HEK293 (cell line): Measurements from ENCODE around the gene LNP1.
A peak's percentile ranks its signal among the peaks of the same experiment; 100 is the strongest.

Experiments
- CTCF ChIA-PET: fragments of 350-600 bp; formaldehyde crosslinking; extraction: SDS; loops from one replicate; lab custom pipeline; 2021; ENCODE audit warnings: antibody characterized with exemption; lab: Yijun Ruan, JAX
- POLR2A ChIA-PET: fragments of 300-600 bp; formaldehyde crosslinking; extraction: SDS; loops from one replicate; lab custom pipeline; 2020; ENCODE audit warnings: antibody characterized with exemption, inconsistent platforms; lab: Yijun Ruan, JAX
- H3K27ac ChIP-seq: fragments of 200-500 bp; sonication (Bioruptor generic); 2 replicates; pipeline ENCODE4 v1.5.1; 2014; ENCODE audit warnings: low read depth, low read length, control low read depth, inconsistent platforms; ENCODE audit errors: extremely low read depth
- H3K36me3 ChIP-seq, 2 experiments: fragments of 200-500 bp in 1 of 2; sonication (Bioruptor generic) in 1 of 2; 1 replicate in 1 of 2; 2 replicates in 1 of 2; pipeline ENCODE4 v1.5.1; 2014 to 2017; ENCODE audit warnings: inconsistent platforms in 2 of 2, low read length in 2 of 2; ENCODE audit not compliant: control insufficient read depth in 2 of 2, insufficient read depth in 1 of 2
- H3K4me1 ChIP-seq: fragments of 200-500 bp; sonication (Bioruptor generic); 2 replicates; pipeline ENCODE4 v1.5.1; 2014; ENCODE audit warnings: mild to moderate bottlenecking, low read length, inconsistent platforms; ENCODE audit not compliant: control insufficient read depth, insufficient read depth
- H3K4me3 ChIP-seq: 2 replicates; pipeline ENCODE4 v1.5.1; 2011; ENCODE audit warnings: low read depth, mild to moderate bottlenecking, control low read depth, low read length, moderate library complexity
- H3K9me3 ChIP-seq: fragments of 200-500 bp; sonication (Bioruptor generic); 2 replicates; pipeline ENCODE4 v1.5.1; 2014; ENCODE audit warnings: low read depth, low read length, inconsistent platforms; ENCODE audit not compliant: control insufficient read depth, insufficient read depth
- FEZF1 ChIP-seq: fragments of 450-650 bp; formaldehyde crosslinking; IDR thresholded peaks from 2 replicates; pipeline ENCODE4 v1.5.1; 2016; ENCODE audit warnings: missing biosample characterization, missing genetic modification characterization
- KLF10 ChIP-seq: fragments of 450-650 bp; IDR thresholded peaks from 2 replicates; pipeline ENCODE4 v1.5.1; 2018; ENCODE audit warnings: missing biosample characterization, mild to moderate bottlenecking, missing genetic modification characterization
- SETDB1 ChIP-seq: IDR thresholded peaks from one replicate; pipeline ENCODE4 v1.6.1; 2017; ENCODE audit warnings: mild to moderate bottlenecking, low read length, moderate library complexity, mixed read lengths; ENCODE audit not compliant: insufficient read length
- ZEB2 ChIP-seq: fragments of 450-650 bp; formaldehyde crosslinking; IDR thresholded peaks from 2 replicates; pipeline ENCODE4 v1.5.1; 2016; ENCODE audit warnings: missing biosample characterization, missing genetic modification characterization
- ZFP3 ChIP-seq: fragments of 450-650 bp; formaldehyde crosslinking; IDR thresholded peaks from 2 replicates; pipeline ENCODE4 v1.5.1; 2016; ENCODE audit warnings: low read depth, missing biosample characterization, missing genetic modification characterization
- ZNF138 ChIP-seq: fragments of 450-650 bp; formaldehyde crosslinking; IDR thresholded peaks from 2 replicates; pipeline ENCODE4 v1.5.1; 2016; ENCODE audit warnings: missing biosample characterization, missing genetic modification characterization, borderline replicate concordance
- ZNF155 ChIP-seq: fragments of 450-650 bp; formaldehyde crosslinking; IDR thresholded peaks from 2 replicates; pipeline ENCODE4 v1.5.1; 2016; ENCODE audit warnings: missing biosample characterization, missing genetic modification characterization
- ZNF169 ChIP-seq: fragments of 450-650 bp; formaldehyde crosslinking; IDR thresholded peaks from 2 replicates; pipeline ENCODE4 v1.5.1; 2016; ENCODE audit warnings: missing biosample characterization, missing genetic modification characterization
- ZNF211 ChIP-seq: fragments of 450-650 bp; formaldehyde crosslinking; IDR thresholded peaks from 2 replicates; pipeline ENCODE4 v1.5.1; 2016; ENCODE audit warnings: low read depth, missing biosample characterization, missing genetic modification characterization
- ZNF23 ChIP-seq: fragments of 450-650 bp; formaldehyde crosslinking; IDR thresholded peaks from 2 replicates; pipeline ENCODE4 v1.5.1; 2016; ENCODE audit warnings: missing biosample characterization, missing genetic modification characterization, borderline replicate concordance
- ZNF239 ChIP-seq: fragments of 450-650 bp; formaldehyde crosslinking; IDR thresholded peaks from 2 replicates; pipeline ENCODE4 v1.5.1; 2016; ENCODE audit warnings: missing biosample characterization, missing genetic modification characterization
- ZNF266 ChIP-seq: fragments of 450-650 bp; formaldehyde crosslinking; IDR thresholded peaks from 2 replicates; pipeline ENCODE4 v1.5.1; 2016; ENCODE audit warnings: missing biosample characterization, missing genetic modification characterization, low read depth
- ZNF274 ChIP-seq, 2 experiments: fragments of 200-500 bp in 1 of 2; fragments of 450-650 bp in 1 of 2; sonication (Bioruptor generic) in 1 of 2; formaldehyde crosslinking in 1 of 2; IDR thresholded peaks; 2 replicates each; pipeline versions ENCODE4 v1.5.1 to v1.6.1; 2014 to 2016; ENCODE audit warnings: borderline replicate concordance in 1 of 2, inconsistent platforms in 1 of 2, low read length in 1 of 2, missing biosample characterization in 1 of 2, missing genetic modification characterization in 1 of 2
- ZNF311 ChIP-seq: fragments of 450-650 bp; formaldehyde crosslinking; IDR thresholded peaks from 2 replicates; pipeline ENCODE4 v1.5.1; 2017; ENCODE audit warnings: missing biosample characterization, missing genetic modification characterization, borderline replicate concordance
- ZNF391 ChIP-seq: fragments of 450-650 bp; formaldehyde crosslinking; IDR thresholded peaks from 2 replicates; pipeline ENCODE4 v1.5.1; 2016; ENCODE audit warnings: low read depth, missing biosample characterization, missing genetic modification characterization, borderline replicate concordance
- ZNF501 ChIP-seq: fragments of 450-650 bp; formaldehyde crosslinking; IDR thresholded peaks from 2 replicates; pipeline ENCODE4 v1.5.1; 2016; ENCODE audit warnings: missing biosample characterization, missing genetic modification characterization
- ZNF560 ChIP-seq: fragments of 450-650 bp; formaldehyde crosslinking; IDR thresholded peaks from 2 replicates; pipeline ENCODE4 v1.5.1; 2017; ENCODE audit warnings: missing biosample characterization, missing genetic modification characterization, borderline replicate concordance
- ZNF639 ChIP-seq: fragments of 450-650 bp; formaldehyde crosslinking; IDR thresholded peaks from 2 replicates; pipeline ENCODE4 v1.5.1; 2016; ENCODE audit warnings: missing biosample characterization, missing genetic modification characterization
- ZNF677 ChIP-seq: fragments of 450-650 bp; IDR thresholded peaks from 2 replicates; pipeline ENCODE4 v1.5.0; 2018; ENCODE audit warnings: missing biosample characterization, mild to moderate bottlenecking, missing genetic modification characterization, moderate library complexity
- ZNF785 ChIP-seq: fragments of 450-650 bp; formaldehyde crosslinking; IDR thresholded peaks from 2 replicates; pipeline ENCODE4 v1.5.1; 2016; ENCODE audit warnings: missing biosample characterization, missing genetic modification characterization
- TF ChIP-seq, protein P1 (sequence below): fragments of 450-650 bp; formaldehyde crosslinking; IDR thresholded peaks from 2 replicates; pipeline ENCODE4 v1.5.1; 2017; ENCODE audit warnings: missing biosample characterization, missing genetic modification characterization

LNP1 gene

DNA sequence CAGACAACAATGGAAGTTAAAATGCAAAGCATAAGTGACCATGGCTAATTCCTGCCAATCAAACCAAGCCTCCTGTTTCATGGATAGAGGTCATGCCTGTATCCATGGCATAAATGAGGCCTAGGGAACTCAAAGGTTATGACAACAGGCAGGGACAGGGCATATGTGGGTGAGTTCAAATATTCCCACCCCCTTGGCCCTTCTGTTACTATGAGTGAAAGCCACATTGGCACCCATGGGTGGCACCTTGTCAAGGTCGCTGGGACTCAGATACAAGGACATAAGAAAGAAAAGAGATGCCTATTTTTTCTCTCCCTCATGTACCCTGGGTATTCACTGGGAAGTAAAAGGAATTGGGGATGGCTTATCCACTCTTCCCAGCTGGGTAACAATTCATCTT lies 65.8 kb downstream of the LNP1 start:
- H3K4me1 ChIP-seq: no peaks in the 10 kb centered on the region
- no peaks in the 10 kb centered on the region for H3K36me3 ChIP-seq
- no peak overlapping the region for H3K4me3 ChIP-seq
- no peak for TF ChIP-seq FEZF1
- TF ChIP-seq KLF10 (tag by site-specific recombination): no peak
- TF ChIP-seq ZNF501 (tag by site-specific recombination): no peak
- no peak for TF ChIP-seq ZNF138 (tag by site-specific recombination)
- TF ChIP-seq ZNF211: no peak
- TF ChIP-seq, protein P1, sequence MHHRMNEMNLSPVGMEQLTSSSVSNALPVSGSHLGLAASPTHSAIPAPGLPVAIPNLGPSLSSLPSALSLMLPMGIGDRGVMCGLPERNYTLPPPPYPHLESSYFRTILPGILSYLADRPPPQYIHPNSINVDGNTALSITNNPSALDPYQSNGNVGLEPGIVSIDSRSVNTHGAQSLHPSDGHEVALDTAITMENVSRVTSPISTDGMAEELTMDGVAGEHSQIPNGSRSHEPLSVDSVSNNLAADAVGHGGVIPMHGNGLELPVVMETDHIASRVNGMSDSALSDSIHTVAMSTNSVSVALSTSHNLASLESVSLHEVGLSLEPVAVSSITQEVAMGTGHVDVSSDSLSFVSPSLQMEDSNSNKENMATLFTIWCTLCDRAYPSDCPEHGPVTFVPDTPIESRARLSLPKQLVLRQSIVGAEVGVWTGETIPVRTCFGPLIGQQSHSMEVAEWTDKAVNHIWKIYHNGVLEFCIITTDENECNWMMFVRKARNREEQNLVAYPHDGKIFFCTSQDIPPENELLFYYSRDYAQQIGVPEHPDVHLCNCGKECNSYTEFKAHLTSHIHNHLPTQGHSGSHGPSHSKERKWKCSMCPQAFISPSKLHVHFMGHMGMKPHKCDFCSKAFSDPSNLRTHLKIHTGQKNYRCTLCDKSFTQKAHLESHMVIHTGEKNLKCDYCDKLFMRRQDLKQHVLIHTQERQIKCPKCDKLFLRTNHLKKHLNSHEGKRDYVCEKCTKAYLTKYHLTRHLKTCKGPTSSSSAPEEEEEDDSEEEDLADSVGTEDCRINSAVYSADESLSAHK (tag by site-specific recombination): no peak
- no peak for TF ChIP-seq ZNF169
- no peak for TF ChIP-seq ZFP3 (tag by site-specific recombination)
- no peak for TF ChIP-seq ZNF239
- no peak for TF ChIP-seq ZNF785 (tag by site-specific recombination)
- TF ChIP-seq ZNF677 (tag by site-specific recombination): no peak
- no peak for TF ChIP-seq ZNF391
- TF ChIP-seq ZNF155 (tag by site-specific recombination): no peak
- TF ChIP-seq ZEB2: no peak
- TF ChIP-seq ZNF266 (tag by site-specific recombination): no peak
- no peak for TF ChIP-seq ZNF639 (tag by site-specific recombination)
- no peak for TF ChIP-seq ZNF274 (IDR thresholded peaks at IDR 0.05; ENCODE audit: low read length)
- TF ChIP-seq ZNF274 (tag by site-specific recombination; IDR thresholded peaks at IDR 0.05; ENCODE audit: borderline replicate concordance): no peak
- TF ChIP-seq ZNF23 (tag by site-specific recombination): no peak
- POLR2A ChIA-PET: no interaction called here
- no peaks in the 10 kb centered on the region for H3K9me3 ChIP-seq
- CTCF ChIA-PET: no interaction called here
- H3K27ac ChIP-seq: no peak overlapping the region

GRCh38 chr3:100468676-100469075 lies 67.3 kb downstream of the LNP1 start:
- no peaks in the 10 kb centered on the region for H3K9me3 ChIP-seq
- CTCF ChIA-PET: no interaction called here
- no peaks in the 10 kb centered on the region for H3K36me3 ChIP-seq
- POLR2A ChIA-PET: no interaction called here
- TF ChIP-seq ZNF311 (no peak), SETDB1 (peak; percentile 86)
- H3K4me3 ChIP-seq: no peak overlapping the region
- H3K4me1 ChIP-seq: no peaks in the 10 kb centered on the region
- H3K27ac ChIP-seq: no peak overlapping the region

- ChIA-PET POLR2A (no interaction called here), CTCF (interaction anchor here (1.4 kb wide), 1 partner anchor 119 kb away, joined by 4 read pairs; no protein-coding TSS in a partner anchor)
- Histone ChIP-seq H3K36me3 (no peaks in the 10 kb centered on the region), H3K4me1 (no peaks in the 10 kb centered on the region), H3K27ac (no peak overlapping the region), H3K4me3 (no peak overlapping the region), H3K9me3 (no peaks in the 10 kb centered on the region)
- TF ChIP-seq ZNF560 (tag by site-specific recombination): no peak
These were observed 69.6 kb downstream of the LNP1 start for GRCh38 chr3:100470951-100471350.
